HepG2 (cell line): ENCODE measurements around the gene GAS2. TPM values are rescaled to one million over a fixed set of nuclear protein-coding genes. Genes with fewer than 3 reads are reported as not detected.

Source experiments
- ATRX ChIP-seq: sonication (generic); formaldehyde crosslinking; IDR thresholded peaks from 2 replicates; pipeline ENCODE4 v1.4.0; 2020; ENCODE audit warnings: missing genetic modification reagents, borderline replicate concordance
- HNRNPLL ChIP-seq: fragments of 200-400 bp; formaldehyde crosslinking; IDR thresholded peaks from 2 replicates; pipeline ENCODE4 v1.6.1; 2017; ENCODE audit warnings: mild to moderate bottlenecking, low read depth, low read length; ENCODE audit not compliant: poor library complexity, severe bottlenecking
- U2AF1 ChIP-seq: fragments of 200-400 bp; formaldehyde crosslinking; optimal IDR thresholded peaks from 2 replicates; pipeline ENCODE3; 2017; ENCODE audit warnings: mild to moderate bottlenecking, low read depth, low read length
- ZBED4 ChIP-seq: sonication (generic); formaldehyde crosslinking; IDR thresholded peaks from 2 replicates; pipeline ENCODE4 v1.4.0; 2020; ENCODE audit warnings: missing genetic modification reagents, borderline replicate concordance
- ZNF121 ChIP-seq: sonication (generic); formaldehyde crosslinking; IDR thresholded peaks from 2 replicates; pipeline ENCODE4 v1.5.0; 2020; ENCODE audit warnings: mild to moderate bottlenecking, missing genetic modification reagents
- ZNF138 ChIP-seq: sonication (generic); formaldehyde crosslinking; IDR thresholded peaks from 2 replicates; pipeline ENCODE4 v1.5.0; 2020; ENCODE audit warnings: mild to moderate bottlenecking, low read depth, missing genetic modification reagents
- ZNF318 ChIP-seq: sonication (generic); formaldehyde crosslinking; IDR thresholded peaks from 2 replicates; pipeline ENCODE4 v1.4.0; 2020; ENCODE audit warnings: mild to moderate bottlenecking, missing genetic modification reagents
- ZNF737 ChIP-seq: sonication (generic); formaldehyde crosslinking; IDR thresholded peaks from 2 replicates; pipeline ENCODE4 v1.5.0; 2020; ENCODE audit warnings: missing genetic modification reagents, mild to moderate bottlenecking, borderline replicate concordance
- polyA plus RNA-seq, 8 experiments: library from polyadenylated mRNA; depleted of rRNA in 3 of 8; stranded (reverse) in 7 of 8; unstranded in 1 of 8; fragments of >200 nt; fragmentation: Illumina TruSeq in 4 of 8; extraction: Trizol in 4 of 8; gene quantifications; 2 replicates each; pipeline versions ENCODE4 v1.2.1 to v1.2.3, GENCODE V29; 2011 to 2016; ENCODE audit warnings: low read depth in 4 of 8, missing spikeins in 1 of 8, mixed read lengths in 1 of 8; ENCODE audit not compliant: insufficient read depth in 1 of 8
- total RNA-seq, 5 experiments: library from RNA; depleted of rRNA; stranded (reverse); fragments of >200 nt; fragmentation: Illumina TruSeq; extraction: Trizol; gene quantifications; 2 replicates each; pipeline ENCODE4 v1.2.3, GENCODE V29; 2016; ENCODE audit warnings: low read depth in 1 of 5

GAS2 gene
- total and polyA plus RNA-seq, 2 of the 13 experiments (the other 11 are each of a cell fraction or from before 2014, with no cell fraction given), result 26.0 to 85.1 TPM

GRCh38 chr11:22797047-22797446 lies 130.6 kb downstream of the GAS2 start (continued):
- no peak for TF ChIP-seq ZNF318 (CRISPR knock-in tag)
- TF ChIP-seq ZNF121, result no peak
- TF ChIP-seq ZNF138 (CRISPR knock-in tag), result no peak
- TF ChIP-seq ZNF737 (CRISPR knock-in tag), result no peak
- no peak for TF ChIP-seq U2AF1
- no peak for TF ChIP-seq HNRNPLL
- TF ChIP-seq ATRX (CRISPR knock-in tag), result no peak
- no peak for TF ChIP-seq ZBED4 (CRISPR knock-in tag)
